IMR-90 (cell line): ENCODE results near the gene ZNF436. TPM values are rescaled to one million over a fixed set of nuclear protein-coding genes. Genes with fewer than 3 reads are reported as not detected.

ENCODE experiments used
- ATAC-seq: fragments of 200-7000 bp; cut with Tn5 transposase; 2 replicates; pipeline ENCODE4 v1.9.1; 2020; ENCODE audit warnings: low read depth, mild to moderate bottlenecking, moderate library complexity
- BruUV-seq: library from RNA; stranded (reverse); fragments of 400-500 nt; replicated peaks from 2 replicates; lab custom pipeline; 2021; lab: Mats Ljungman, UMichigan
- CTCF ChIA-PET: fragments of 300-600 bp; formaldehyde crosslinking; extraction: SDS; loops from one replicate; lab custom pipeline; 2021; ENCODE audit warnings: antibody characterized with exemption; lab: Yijun Ruan, JAX
- POLR2A ChIA-PET: fragments of 300-600 bp; sonication (Branson Sonifier 250); formaldehyde crosslinking; loops from one replicate; lab custom pipeline; 2022; ENCODE audit warnings: antibody characterized with exemption; ENCODE audit not compliant: unreplicated experiment; lab: Charles Lee
- DNase-seq: peaks from one replicate; pipeline ENCODE4 v3.0.0; 2013
- H2AFZ ChIP-seq: replicated peaks from 2 replicates; pipeline ENCODE3; 2013; ENCODE audit warnings: low read length, mild to moderate bottlenecking; ENCODE audit not compliant: poor library complexity
- H2AK5ac ChIP-seq: 2 replicates; pipeline ENCODE4 v1.6.1; 2013; ENCODE audit warnings: low read depth, low read length, inconsistent platforms
- H2AK9ac ChIP-seq: replicated peaks from 2 replicates; pipeline ENCODE3; 2013; ENCODE audit warnings: mild to moderate bottlenecking, low read depth, low read length, moderate library complexity; ENCODE audit not compliant: poor library complexity
- H2BK120ac ChIP-seq: 2 replicates; pipeline ENCODE4 v1.6.1; 2013; ENCODE audit warnings: low read depth, low read length, inconsistent platforms
- H2BK15ac ChIP-seq: 3 replicates; pipeline ENCODE4 v1.6.1; 2013; ENCODE audit warnings: low read depth, low read length, inconsistent platforms
- H2BK20ac ChIP-seq: 2 replicates; pipeline ENCODE4 v1.6.1; 2013; ENCODE audit warnings: low read depth, mild to moderate bottlenecking, inconsistent platforms, low read length, moderate library complexity
- H2BK5ac ChIP-seq: 2 replicates; pipeline ENCODE4 v1.6.1; 2013; ENCODE audit warnings: mild to moderate bottlenecking, low read depth, low read length, inconsistent platforms; ENCODE audit not compliant: poor library complexity, severe bottlenecking
- H3K14ac ChIP-seq: replicated peaks from 2 replicates; pipeline ENCODE4 v1.6.1; 2013; ENCODE audit warnings: low read depth, low read length, inconsistent platforms
- H3K18ac ChIP-seq: 2 replicates; pipeline ENCODE4 v1.6.1; 2013; ENCODE audit warnings: low read depth, low read length, control low read depth
- H3K23ac ChIP-seq: 2 replicates; pipeline ENCODE4 v1.6.1; 2013; ENCODE audit warnings: low read depth, low read length, inconsistent platforms
- H3K27ac ChIP-seq: 2 replicates; pipeline ENCODE4 v1.5.1; 2013; ENCODE audit warnings: mild to moderate bottlenecking, control low read depth, low read length; ENCODE audit not compliant: insufficient read depth
- H3K27me3 ChIP-seq: 2 replicates; pipeline ENCODE4 v1.6.1; 2013; ENCODE audit warnings: low read length; ENCODE audit not compliant: control insufficient read depth, insufficient read depth
- H3K36me3 ChIP-seq: 2 replicates; pipeline ENCODE4 v1.6.1; 2013; ENCODE audit warnings: low read length, mixed read lengths; ENCODE audit not compliant: control insufficient read depth, insufficient read depth
- H3K4ac ChIP-seq: 2 replicates; pipeline ENCODE4 v1.6.1; 2013; ENCODE audit warnings: low read depth, low read length, inconsistent platforms
- H3K4me1 ChIP-seq: 2 replicates; pipeline ENCODE4 v1.6.1; 2013; ENCODE audit warnings: low read length, mixed read lengths; ENCODE audit not compliant: control insufficient read depth, insufficient read depth
- H3K4me2 ChIP-seq: 2 replicates; pipeline ENCODE4 v1.6.1; 2013; ENCODE audit warnings: low read depth, mild to moderate bottlenecking, control low read depth, low read length, moderate library complexity
- H3K4me3 ChIP-seq: 2 replicates; pipeline ENCODE4 v1.5.1; 2013; ENCODE audit warnings: low read depth, mild to moderate bottlenecking, control low read depth, low read length, moderate library complexity; ENCODE audit not compliant: insufficient read depth
- H3K56ac ChIP-seq: 2 replicates; pipeline ENCODE4 v1.6.1; 2013; ENCODE audit warnings: low read length, inconsistent platforms; ENCODE audit not compliant: insufficient read depth; ENCODE audit errors: extremely low read depth
- H3K79me1 ChIP-seq, 2 experiments: 2 replicates each; pipeline ENCODE4 v1.6.1; 2013; ENCODE audit warnings: low read length in 2 of 2, inconsistent platforms in 1 of 2, low read depth in 1 of 2
- H3K9ac ChIP-seq: 2 replicates; pipeline ENCODE4 v1.6.1; 2013; ENCODE audit warnings: low read depth, low read length, control low read depth
- H3K9me1 ChIP-seq: 2 replicates; pipeline ENCODE4 v1.6.1; 2013; ENCODE audit warnings: low read length, inconsistent platforms; ENCODE audit not compliant: insufficient read depth
- H3K9me3 ChIP-seq: 2 replicates; pipeline ENCODE4 v1.6.1; 2013; ENCODE audit warnings: low read length; ENCODE audit not compliant: control insufficient read depth, insufficient read depth
- H4K20me1 ChIP-seq: 2 replicates; pipeline ENCODE4 v1.6.1; 2013; ENCODE audit warnings: low read length, inconsistent platforms; ENCODE audit not compliant: insufficient read depth
- H4K5ac ChIP-seq: 2 replicates; pipeline ENCODE4 v1.6.1; 2013; ENCODE audit warnings: mild to moderate bottlenecking, low read depth, low read length, control low read depth
- H4K8ac ChIP-seq, 2 experiments: 2 replicates each; pipeline ENCODE4 v1.6.1; 2013; ENCODE audit warnings: low read depth in 2 of 2, low read length in 2 of 2, control low read depth in 1 of 2, inconsistent platforms in 1 of 2
- H4K91ac ChIP-seq: 2 replicates; pipeline ENCODE4 v1.6.1; 2013; ENCODE audit warnings: low read depth, low read length, inconsistent platforms; ENCODE audit not compliant: insufficient read depth
- BHLHE40 ChIP-seq: fragments of 150-350 bp; IDR thresholded peaks from 2 replicates; pipeline ENCODE4 v1.6.1; 2016; ENCODE audit warnings: mild to moderate bottlenecking, low read depth, low read length
- CEBPB ChIP-seq: IDR thresholded peaks from 2 replicates; pipeline ENCODE4 v1.6.1; 2012; ENCODE audit warnings: low read depth, low read length, improper control_type of control experiment
- CHD1 ChIP-seq: IDR thresholded peaks from 2 replicates; pipeline ENCODE4 v1.6.1; 2012; ENCODE audit warnings: low read depth, low read length, improper control_type of control experiment
- CTCF ChIP-seq: conservative IDR thresholded peaks from 2 replicates; pipeline ENCODE4 v1.5.1; 2012; ENCODE audit warnings: mild to moderate bottlenecking, low read depth, low read length, improper control_type of control experiment
- ELK1 ChIP-seq: fragments of 150-350 bp; IDR thresholded peaks from 2 replicates; pipeline ENCODE4 v1.6.1; 2016; ENCODE audit warnings: low read depth, mild to moderate bottlenecking, low read length, moderate library complexity, borderline replicate concordance
- FOS ChIP-seq: fragments of 150-350 bp; IDR thresholded peaks from 2 replicates; pipeline ENCODE4 v1.6.1; 2016; ENCODE audit warnings: low read depth, low read length
- MAFK ChIP-seq: IDR thresholded peaks from 2 replicates; pipeline ENCODE4 v1.6.1; 2012; ENCODE audit warnings: low read depth, low read length, improper control_type of control experiment
- MAZ ChIP-seq: IDR thresholded peaks from 2 replicates; pipeline ENCODE4 v1.6.1; 2012; ENCODE audit warnings: low read depth, mild to moderate bottlenecking, low read length, improper control_type of control experiment, moderate library complexity, borderline replicate concordance
- MXI1 ChIP-seq: IDR thresholded peaks from 2 replicates; pipeline ENCODE4 v1.6.1; 2012; ENCODE audit warnings: low read depth, mild to moderate bottlenecking, low read length, moderate library complexity, borderline replicate concordance
- NFE2L2 ChIP-seq: fragments of 150-350 bp; IDR thresholded peaks from 2 replicates; pipeline ENCODE4 v1.6.1; 2016; ENCODE audit warnings: low read depth, mild to moderate bottlenecking, low read length
- POLR2A ChIP-seq: IDR thresholded peaks from 2 replicates; pipeline ENCODE4 v1.6.1; 2012; ENCODE audit warnings: mild to moderate bottlenecking, low read depth, low read length
- RAD21 ChIP-seq: IDR thresholded peaks from 2 replicates; pipeline ENCODE4 v1.6.1; 2012; ENCODE audit warnings: low read length, improper control_type of control experiment
- RCOR1 ChIP-seq: IDR thresholded peaks from 2 replicates; pipeline ENCODE4 v1.6.1; 2012; ENCODE audit warnings: mild to moderate bottlenecking, low read length, improper control_type of control experiment; ENCODE audit not compliant: insufficient replicate concordance
- RFX5 ChIP-seq: IDR thresholded peaks from 2 replicates; pipeline ENCODE4 v1.8.0; 2012; ENCODE audit warnings: low read depth, mild to moderate bottlenecking, low read length, moderate library complexity
- SMC3 ChIP-seq: fragments of 150-350 bp; IDR thresholded peaks from 2 replicates; pipeline ENCODE4 v1.6.1; 2016; ENCODE audit warnings: low read depth, mild to moderate bottlenecking, antibody characterized with exemption, low read length, moderate library complexity
- USF2 ChIP-seq: fragments of 150-350 bp; IDR thresholded peaks from 2 replicates; pipeline ENCODE4 v1.6.1; 2017; ENCODE audit warnings: mild to moderate bottlenecking, antibody characterized with exemption, low read length, low read depth
- WGBS, 2 experiments: methylation state at CpG; one replicate each; pipeline versions ENCODE4 v1.1.5 to v1.1.7; 2013; ENCODE audit warnings: missing lambda C conversion rate in 2 of 2; ENCODE audit not compliant: insufficient read length in 1 of 2; ENCODE audit errors: extremely low coverage in 2 of 2; 5-methylcytosine and 5-hydroxymethylcytosine counted together
- dilution Hi-C: fragments of 300-500 bp; cut with HindIII; formaldehyde crosslinking; loops from one replicate; pipeline ENCODE4 v1.14.3; 2018; ENCODE audit warnings: low sequenced_read_pairs; ENCODE audit not compliant: unreplicated experiment
- in situ Hi-C: fragments of 300-500 bp; cut with MboI; formaldehyde crosslinking; loops from 3 replicates; pipeline ENCODE4 v1.14.3; 2019; ENCODE audit warnings: low sequenced_read_pairs, inconsistent platforms, mixed read lengths
- intact Hi-C: fragments of 100-400 bp; cut with micrococcal nuclease; formaldehyde crosslinking; loops from 2 replicates; pipeline ENCODE4 v1.10.0; 2022
- polyA plus RNA-seq, 3 experiments: library from polyadenylated mRNA; depleted of rRNA; stranded (reverse); fragments of >200 nt; gene quantifications; 2 replicates each; pipeline ENCODE4 v1.2.3, GENCODE V29; 2012; ENCODE audit warnings: low replicate concordance in 1 of 3
- total RNA-seq: library from RNA; depleted of rRNA; stranded (reverse); fragments of >200 nt; gene quantifications from 2 replicates; pipeline ENCODE4 v1.2.3, GENCODE V29; 2012

Gene ZNF436
- total and polyA plus RNA-seq, 2 of the 4 experiments (the other 2 are of a cell fraction), result 5.3 to 14.3 TPM

- in situ Hi-C loops, result no loop called here
- Histone ChIP-seq H2BK5ac (no peak overlapping the region), H3K9ac (no peak overlapping the region), H4K5ac (no peak overlapping the region), H3K18ac (no peak overlapping the region), H3K4me3 (no peak overlapping the region), H4K20me1 (no peaks in the 10 kb centered on the region; the same call in 1 of the 2 replicates), H4K91ac (no peak overlapping the region), H3K36me3 (no peaks in the 10 kb centered on the region), H3K4ac (no peak overlapping the region; the same call in 1 of the 2 replicates), H3K9me3 (no peaks in the 10 kb centered on the region), H3K56ac (no peak overlapping the region), H3K27me3 (no peaks in the 10 kb centered on the region), H3K9me1 (peaks cover 20% of the 10 kb centered on the region), H3K4me2 (no peak overlapping the region), H3K14ac (no peak overlapping the region), H2BK20ac (no peak overlapping the region), H2AK5ac (0 out of 2 replicates have a peak overlapping the region, but pooled peaks have one; percentile 12), H2BK15ac (no peak overlapping the region), H2AK9ac (peak overlapping the region; percentile 60), H3K27ac (no peak overlapping the region), H3K23ac (no peak overlapping the region), H3K79me1 (peaks cover 0 to 11% of the 10 kb centered on the region in 2 experiments; a peak in 2 of 4 replicates), H2BK120ac (no peak overlapping the region), H2AFZ (no peak overlapping the region), H4K8ac (no peak overlapping the region), H3K4me1 (peaks cover 14% of the 10 kb centered on the region)
- CTCF ChIA-PET, result no interaction called here
- no TSS peak for BruUV-seq
- TF ChIP-seq FOS, result no peak
- TF ChIP-seq BHLHE40, result no peak
- no peak for TF ChIP-seq SMC3
- TF ChIP-seq NFE2L2, result no peak
- no peak for TF ChIP-seq CEBPB
- no peak for TF ChIP-seq CTCF
- no peak for TF ChIP-seq RCOR1
- TF ChIP-seq MXI1, result no peak
- no peak for TF ChIP-seq MAZ
- TF ChIP-seq RAD21, result no peak
- TF ChIP-seq MAFK, result no peak
- TF ChIP-seq USF2, result no peak
- TF ChIP-seq ELK1, result no peak
- TF ChIP-seq CHD1, result no peak
- no peak for TF ChIP-seq RFX5
- TF ChIP-seq POLR2A, result no peak
- dilution Hi-C loops, result no loop called here
- no peak for DNase-seq
- 60% methylated on average over 1 of the region's 6 CpGs; no CpG with 5 or more reads in 1 of the 2 experiments for WGBS, 2 experiments
- intact Hi-C loops, result no loop called here
- ATAC-seq, result no peak
- POLR2A ChIA-PET, result no interaction called here
These were observed 49.5 kb upstream of the ZNF436 start for GRCh38 chr1:23419180-23419579.
